HG02981 (cell line): ENCODE data around the gene SLC35F4.
"Not testable (repeated sequence)": the region's sequence is repeated elsewhere in the genome, so short reads cannot be mapped to it uniquely, and the experiment has no call there.

Experiments used
- ATAC-seq: cut with Tn5 transposase; IDR thresholded peaks from one replicate; pipeline ENCODE4 v1.9.1; 2021; ENCODE audit warnings: mild to moderate bottlenecking, moderate library complexity; ENCODE audit not compliant: unreplicated experiment

SLC35F4 gene

DNA sequence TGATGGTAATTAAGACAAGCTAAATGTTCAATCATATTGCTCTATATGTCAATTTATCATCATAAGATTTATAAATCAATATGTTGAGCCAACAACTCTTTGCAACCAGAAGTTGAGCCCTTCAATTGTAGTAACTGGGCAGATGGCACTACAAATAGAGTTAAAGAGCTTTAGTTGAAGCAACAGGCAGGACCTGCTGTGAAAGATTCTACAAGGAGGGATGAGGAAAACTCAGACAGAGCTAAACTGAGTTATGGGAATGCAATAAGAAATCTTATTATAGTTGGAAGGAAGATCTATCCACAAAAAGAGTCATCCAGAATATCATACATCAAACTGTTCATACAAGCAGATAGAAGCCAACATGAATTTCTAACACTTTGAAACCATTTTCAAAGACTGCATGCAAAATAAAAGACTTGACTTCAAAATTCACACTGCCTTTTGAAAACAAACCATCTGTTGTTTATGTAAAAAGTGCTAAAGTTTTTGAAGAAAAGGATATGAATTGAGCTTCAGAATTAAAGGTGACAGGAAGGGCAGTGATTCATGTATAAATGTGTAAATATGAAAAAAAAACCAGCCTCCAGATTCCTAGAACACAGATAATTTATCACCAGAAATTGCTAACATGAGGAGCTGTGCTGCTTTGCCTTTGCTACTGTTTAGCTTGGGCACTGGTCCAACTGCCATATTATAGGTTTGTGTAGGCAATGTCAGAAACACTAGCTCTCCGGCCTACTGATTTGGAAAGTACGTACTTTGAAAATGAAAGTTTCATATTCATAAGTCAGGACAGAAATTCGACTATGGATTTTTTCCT, 133.2 kb downstream of the SLC35F4 start:
- ATAC-seq = no peak

DNA sequence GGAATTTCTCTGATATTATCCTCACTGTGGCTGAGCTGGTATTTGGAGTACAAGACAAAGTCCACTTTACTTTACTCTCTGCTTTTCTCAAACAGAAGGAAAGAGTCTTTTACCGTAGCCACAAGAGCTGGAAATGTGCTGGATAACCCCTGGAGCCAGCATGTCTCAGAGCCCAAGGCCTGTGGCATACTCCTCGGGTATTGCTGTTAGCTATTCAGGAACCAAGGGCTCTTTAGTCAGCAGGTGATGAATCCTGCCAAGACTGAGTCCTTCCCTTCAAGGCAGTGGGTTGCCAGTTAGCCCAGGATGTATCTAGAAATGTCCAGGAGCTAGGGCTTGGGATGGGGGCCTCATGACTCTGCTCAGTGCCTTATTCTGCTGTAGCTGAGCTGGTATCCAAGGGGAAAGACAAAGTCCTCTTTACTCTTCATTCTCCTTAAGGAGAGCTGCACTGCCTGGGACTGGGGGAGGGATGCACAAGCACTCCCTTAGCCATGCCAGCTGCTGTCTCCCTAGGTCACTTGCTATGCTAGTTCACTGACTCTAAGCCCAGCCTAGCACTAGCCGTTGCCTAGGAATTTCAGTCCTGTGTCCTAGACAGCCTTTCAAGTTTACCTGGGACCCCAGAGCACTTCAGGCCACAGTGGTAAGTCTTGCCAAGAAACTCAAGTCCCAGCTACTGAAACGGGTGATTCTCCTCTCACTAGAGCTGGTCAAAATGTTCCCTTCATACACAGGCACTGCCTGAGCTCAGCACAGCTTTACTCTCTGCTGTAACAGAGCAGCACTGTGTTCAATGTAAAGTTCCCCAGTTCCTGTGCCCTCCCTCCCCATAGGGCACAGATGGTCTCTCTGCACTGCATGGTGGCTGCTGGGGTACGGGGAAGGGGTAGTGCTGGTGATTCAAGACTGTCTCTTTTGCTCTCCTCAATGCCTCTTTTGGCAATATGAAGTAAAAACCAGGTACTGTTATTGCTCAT, 136.4 kb downstream of the SLC35F4 start:
- no peak for ATAC-seq

DNA sequence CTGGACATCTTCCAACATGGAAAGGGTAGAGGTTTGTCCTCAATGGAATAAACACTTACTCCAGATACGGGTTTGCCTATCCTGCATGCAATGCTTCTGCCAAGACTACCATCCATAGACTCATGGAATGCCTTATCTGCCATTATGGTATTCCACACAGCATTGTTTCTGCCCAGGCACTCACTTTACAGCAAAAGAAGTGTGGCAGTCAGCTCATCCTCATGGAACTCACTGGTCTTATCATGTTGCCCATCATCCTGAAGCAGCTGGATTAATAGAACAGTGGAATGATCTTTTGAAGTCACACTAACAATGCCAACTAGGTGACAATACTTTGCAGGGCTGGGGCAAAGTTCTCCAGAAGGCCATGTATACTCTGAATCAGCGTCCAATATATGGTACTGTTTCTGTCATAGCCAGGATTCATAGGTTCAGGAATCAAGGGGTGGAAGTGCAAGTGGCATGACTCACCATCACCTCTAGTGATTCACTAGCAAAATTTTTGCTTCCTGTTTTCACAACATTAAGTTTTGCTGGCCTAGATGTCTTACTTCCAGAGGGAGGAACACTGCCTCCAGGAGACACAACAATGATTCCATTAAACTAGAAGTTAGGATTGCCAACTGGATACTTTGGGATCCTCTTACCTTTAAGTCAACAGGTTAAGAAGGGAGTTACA, 140.4 kb downstream of the SLC35F4 start:
- no peak for ATAC-seq

DNA sequence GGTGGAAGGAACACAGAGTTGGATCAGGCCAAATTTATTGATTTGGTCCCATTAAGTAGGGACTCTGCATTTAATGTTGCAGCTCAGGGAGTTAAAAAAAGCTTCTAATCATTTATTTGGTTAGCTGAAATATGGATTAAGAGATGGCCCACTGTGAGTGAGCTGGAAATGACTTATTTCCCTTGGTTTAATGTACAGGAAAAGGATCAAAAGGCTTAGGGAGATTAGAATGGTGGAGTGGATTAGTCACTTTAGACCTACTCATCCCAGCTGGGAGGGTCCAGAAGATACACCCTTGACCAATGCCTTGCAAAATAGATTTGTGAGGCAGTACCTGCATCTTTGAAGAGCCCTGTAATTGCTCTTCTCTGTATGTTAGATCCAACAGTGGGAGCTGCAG, 143.8 kb downstream of the SLC35F4 start:
- ATAC-seq = not testable (repeated sequence)

DNA sequence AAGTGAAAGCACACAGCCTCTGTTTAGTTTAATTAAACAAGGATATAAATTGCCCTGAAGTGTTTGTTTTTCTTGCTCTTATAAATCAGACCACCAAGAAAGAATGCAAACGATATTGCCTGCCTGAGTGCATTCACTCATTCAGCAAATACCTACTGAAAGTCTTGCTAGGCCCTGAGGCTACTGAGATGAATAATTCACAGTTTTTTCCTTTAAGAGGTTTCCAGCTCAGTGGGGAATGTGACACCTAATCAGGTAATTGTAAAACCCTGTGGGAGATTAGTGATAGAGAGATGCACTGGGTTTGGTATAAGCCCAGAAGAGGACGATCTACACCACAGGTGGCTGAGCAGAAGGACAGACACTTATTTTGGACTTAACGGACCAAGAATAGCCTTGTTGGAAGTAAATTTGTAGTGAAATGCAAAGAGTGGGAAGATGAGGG, 151.4 kb downstream of the SLC35F4 start:
- ATAC-seq = no peak

DNA sequence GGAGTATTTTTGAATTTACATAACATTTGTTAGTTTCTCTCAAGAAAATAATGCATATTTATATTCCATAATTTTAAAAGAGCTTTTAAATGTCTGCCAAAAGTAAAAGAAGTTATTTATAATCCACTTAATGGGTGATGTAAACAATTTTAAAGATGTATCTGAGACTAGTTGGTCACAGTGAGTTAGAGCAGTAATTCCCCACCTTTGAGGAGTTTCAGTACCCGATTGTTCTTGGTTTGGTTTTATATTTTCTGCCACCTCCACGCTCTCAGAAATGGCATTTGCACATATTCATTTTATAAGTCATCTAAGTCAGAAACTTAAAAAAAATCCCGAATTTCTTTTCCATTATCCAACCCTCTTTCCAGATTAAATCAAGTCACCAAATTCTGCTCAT, 153.2 kb downstream of the SLC35F4 start:
- no peak for ATAC-seq

DNA sequence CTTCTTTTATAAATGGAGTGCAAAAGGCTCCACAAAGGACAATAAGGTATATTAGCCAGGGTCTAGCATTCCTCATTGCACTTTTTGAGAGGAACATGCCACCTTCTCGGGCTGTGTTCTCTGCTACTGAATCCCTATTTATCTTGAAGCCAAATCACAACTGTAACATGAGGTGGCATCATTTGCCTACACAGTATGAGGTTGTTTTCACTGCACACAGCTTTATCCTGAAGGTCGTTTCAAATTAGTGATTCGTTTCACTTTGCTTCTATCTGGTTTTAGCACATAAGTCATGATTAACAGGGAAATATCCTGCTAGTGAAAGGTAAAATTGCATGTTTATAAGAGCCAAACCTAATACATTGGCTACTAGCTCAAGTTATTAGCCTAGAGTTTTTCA, 153.8 kb downstream of the SLC35F4 start:
- no peak for ATAC-seq

DNA sequence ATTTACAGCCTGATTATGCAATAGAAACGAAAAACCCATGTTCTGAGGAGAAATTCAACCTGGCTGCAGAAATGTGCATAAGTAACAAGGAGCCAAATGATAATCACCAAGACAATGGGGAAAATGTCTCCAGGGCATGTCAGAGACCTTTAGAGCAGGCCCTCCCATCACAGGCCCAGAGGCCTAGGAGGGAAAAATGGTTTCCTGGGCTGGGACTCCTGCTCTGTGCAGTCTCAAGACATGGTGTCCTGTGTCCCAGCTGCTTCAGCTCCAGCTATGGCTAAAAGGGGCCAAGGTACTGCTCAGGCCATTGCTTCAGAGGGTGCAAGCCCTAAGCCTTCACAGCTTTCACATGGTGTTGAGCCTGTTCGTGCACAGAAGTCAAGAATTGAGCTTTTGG, 156.0 kb downstream of the SLC35F4 start:
- no peak for ATAC-seq

DNA sequence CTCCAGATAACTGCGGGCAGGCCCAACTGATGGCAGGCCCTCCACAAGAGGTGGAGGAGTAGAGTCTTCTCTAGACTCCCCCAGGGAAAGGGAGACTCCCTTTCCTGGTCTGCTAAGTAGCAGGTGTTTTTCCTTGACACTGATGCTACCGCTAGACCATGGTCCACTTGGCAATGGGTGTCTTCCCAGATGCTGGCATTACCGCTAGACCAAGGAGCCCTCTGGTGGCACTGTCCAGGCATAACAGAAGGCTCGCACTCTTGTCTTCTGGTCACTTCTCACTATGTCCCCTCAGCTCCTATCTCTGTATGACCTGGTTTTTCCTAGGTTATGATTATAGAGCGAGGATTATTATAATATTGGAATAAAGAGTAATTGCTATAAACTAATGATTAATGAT, 156.8 kb downstream of the SLC35F4 start:
- not testable (repeated sequence) for ATAC-seq

DNA sequence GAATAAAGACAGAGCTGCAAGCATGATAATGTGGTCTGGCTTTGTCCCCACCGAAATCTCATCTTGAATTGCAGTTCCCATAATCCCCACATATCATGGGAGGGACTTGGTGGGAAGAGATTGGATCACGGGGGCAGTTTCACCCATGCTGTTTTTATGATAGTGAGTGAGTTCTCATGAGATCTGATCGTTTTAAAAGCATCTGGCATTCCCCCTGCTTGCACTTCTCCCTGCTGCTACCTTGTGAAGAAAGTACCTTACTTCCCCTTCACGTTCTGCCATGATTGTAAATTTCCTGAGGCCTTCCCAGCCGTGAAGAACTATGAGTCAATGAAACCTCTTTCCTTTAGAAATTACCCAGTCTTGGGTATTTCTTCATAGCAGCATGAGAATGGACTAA, 158.7 kb downstream of the SLC35F4 start:
- no peak for ATAC-seq

DNA sequence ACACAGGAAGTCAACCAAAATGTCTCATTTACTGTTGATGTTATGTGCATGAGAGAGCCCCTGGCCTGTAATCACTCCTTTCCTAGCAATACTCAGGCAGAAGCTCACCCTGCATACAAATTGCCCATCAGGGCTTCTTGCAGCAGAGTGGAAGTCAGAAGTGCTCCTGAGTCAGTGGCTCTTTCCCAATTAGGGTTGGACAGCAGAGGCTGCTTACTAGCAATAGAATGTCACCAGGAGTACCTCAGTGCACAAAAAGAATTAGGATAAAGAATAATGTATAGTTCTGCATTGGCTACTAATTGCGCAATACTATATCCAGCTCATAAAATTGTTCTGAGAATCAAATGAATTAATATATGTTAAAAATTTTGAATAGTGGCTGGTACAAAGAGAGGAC, 161.1 kb downstream of the SLC35F4 start:
- no peak for ATAC-seq

DNA sequence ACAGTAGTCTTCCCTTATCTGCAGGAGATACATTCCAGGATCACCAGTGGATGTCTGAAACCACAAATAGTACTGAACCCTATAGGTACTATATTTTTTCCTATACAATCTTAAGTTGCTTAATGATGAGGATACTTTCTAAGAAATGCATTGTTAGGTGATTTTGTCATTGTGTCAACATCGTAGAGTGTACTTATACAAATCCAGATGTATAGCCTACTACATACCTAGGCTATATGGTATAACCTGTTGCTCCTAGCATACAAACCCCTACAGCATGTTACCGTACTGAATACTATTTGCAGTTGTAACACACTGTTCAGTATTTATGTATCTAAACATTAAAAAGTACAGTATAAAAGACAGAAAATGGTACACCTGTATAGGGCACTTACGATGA, 165.9 kb downstream of the SLC35F4 start:
- ATAC-seq = no peak

DNA sequence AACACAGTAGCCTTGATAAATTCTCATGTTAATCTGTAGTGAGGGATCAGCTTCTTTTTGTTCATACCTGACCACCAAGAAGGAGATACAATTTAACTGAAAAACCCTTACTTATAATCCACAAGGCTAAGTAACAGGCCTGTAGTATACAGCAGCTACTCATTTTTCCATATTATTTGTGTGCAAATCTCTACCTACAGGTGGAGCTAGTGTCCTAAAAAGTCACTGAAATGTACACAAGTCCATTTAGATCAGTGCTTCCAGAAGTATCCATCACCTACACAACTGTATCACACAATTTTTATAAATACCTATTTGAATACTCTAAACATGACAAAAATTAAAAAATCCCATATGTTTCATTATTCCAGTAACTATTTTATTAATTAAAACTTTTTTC, 173.2 kb downstream of the SLC35F4 start:
- ATAC-seq = no peak

DNA sequence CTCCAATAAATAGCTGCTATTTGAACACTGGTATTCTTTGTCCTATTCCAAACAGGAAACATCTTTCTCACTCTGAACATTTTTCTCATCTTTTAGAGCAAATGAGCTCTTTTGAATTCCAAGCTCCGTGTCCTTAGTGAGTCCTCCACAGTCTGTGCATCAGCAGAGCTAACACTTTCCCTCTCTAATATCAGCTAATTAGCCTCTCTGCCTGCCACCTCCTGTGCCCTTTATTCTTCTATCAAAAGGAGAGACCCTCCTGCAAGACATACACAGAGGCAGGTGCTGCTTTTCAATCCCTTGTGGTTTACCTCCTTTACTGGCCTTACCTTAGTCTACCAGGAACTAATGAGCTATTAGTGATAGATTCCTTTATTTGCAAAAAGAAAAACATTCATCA, 178.5 kb downstream of the SLC35F4 start:
- ATAC-seq = no peak

DNA sequence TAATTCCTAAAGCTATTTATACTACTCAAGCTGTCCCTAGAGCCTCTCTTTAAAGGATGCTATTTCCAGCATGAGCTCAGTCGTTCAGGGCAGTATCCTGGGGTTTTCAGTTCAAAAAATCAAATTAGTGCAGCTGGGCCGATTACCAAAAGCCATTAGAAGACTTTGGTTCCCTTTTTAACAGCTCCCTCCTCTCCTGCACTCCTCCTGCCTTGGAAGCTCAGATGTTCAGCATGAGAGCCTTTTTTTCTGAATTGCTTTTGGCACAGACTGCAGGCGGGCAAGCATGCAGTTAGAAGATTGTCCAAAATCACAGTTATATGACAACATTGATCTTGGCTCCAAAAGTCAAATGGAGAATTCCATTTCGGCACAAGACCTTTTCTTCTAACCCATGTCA, 179.6 kb downstream of the SLC35F4 start:
- no peak for ATAC-seq

DNA sequence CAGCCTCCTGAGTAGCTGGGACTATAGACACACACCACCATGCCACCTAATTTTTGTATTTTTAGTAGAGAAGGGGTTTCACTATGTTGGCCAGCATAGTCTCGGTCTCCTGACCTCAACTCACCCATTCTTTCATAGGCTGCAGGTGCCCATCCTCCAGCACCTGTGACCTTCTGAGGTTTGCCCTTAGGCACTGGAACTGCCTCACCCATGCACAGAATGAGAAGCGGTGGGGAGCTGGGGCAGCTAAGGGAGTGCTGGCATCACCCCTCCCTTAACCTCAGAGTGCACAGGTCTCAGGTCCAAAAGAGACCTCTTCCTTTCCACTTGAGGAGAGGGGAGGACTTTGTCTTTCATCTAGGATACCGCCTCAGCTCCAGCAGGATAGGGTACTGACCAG, 194.9 kb downstream of the SLC35F4 start:
- ATAC-seq = no peak

DNA sequence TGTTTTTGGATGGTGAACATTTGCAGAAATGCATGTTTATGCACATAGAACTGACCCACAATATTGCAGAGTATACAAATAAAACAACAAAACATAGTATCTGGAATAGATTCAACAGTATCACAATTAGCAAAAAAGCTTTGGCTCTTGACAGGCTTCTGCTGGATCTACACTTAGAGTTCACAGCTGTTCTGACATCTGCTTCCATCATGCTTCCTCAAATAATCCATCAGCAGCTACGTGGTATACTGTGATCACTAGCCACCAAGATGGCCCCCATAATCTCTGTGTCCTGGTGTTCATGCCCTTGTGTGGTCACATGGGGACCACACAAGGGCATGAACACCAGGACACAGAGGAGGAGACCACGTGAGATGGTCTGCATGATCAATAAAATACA, 205.7 kb downstream of the SLC35F4 start:
- ATAC-seq = no peak

DNA sequence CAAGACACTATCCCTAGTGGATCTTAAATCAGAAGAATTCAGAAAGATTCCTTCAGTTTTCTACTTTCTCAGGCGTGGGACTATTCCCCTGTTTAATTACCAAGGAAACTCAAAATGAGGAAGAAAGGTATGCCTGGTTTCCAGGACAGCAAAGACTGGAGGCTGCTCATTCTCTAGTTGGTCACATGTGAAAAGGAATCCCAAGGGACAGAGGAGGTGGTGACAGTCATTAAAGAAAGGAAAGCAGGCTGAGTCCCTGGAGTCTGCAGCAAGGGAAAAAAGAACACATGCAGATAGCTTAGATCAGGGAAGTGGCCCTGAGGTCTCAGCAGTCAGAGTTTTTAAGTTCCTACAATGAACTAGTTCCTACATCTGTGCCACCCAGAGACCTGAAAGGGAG, 206.8 kb downstream of the SLC35F4 start:
- ATAC-seq = no peak

DNA sequence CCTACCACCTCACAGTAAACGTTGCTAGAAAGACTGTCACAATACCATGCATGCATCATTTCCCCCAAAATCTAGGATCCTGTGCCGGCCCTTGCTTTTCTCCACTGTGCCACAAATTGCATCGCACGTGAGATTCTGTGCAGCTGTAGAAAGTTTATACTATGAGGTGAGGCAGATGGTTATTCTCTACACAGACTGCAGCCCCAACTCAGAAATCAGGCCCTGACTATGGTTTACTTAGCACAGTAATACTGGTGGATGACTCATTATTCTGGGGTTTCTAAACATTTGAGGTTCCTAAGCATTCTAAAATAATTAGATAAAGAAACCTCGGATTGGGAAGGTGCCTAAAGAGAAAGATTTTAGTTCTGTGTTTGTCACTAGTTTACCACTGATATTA, 208.4 kb downstream of the SLC35F4 start:
- no peak for ATAC-seq

DNA sequence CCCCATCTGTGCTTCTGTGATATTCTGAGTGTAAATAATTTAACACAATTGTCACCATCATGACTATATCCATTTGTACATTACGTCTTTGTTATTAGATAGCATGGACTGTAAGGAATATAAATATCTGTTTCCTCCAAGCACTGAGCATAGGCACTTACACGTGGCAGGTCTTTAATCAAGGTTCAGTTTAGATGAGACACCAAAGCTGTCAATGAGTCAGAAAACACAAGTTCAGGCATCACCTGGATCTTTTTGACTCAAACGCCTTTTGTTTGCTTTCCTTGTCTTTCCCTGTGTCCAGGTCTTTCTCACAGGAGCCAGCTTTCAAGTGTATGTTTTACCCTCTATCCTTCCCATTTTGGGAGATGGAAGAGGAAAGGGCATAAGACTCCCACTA, 209.0 kb downstream of the SLC35F4 start:
- ATAC-seq = no peak

DNA sequence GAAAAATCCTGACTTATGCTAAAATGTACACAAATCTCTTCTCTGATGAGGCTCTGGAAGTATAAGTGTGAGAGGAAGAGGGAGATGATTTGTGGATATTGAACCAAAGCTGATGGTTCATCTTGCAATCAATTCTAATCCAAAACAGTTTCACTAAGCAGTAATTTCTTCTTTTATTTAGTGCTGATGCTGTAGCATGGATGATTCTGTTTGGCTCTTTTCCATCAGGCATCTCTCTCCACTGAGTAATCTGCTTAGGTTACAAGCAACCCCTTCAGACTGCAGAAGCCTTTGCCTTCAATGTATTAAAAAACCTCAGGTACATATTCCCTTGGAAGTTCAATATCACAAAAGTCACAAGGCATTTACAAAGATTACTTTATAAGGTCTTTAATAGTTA, 213.1 kb downstream of the SLC35F4 start:
- no peak for ATAC-seq
